ENCODE data around the gene L3MBTL4.

Gene L3MBTL4

DNA sequence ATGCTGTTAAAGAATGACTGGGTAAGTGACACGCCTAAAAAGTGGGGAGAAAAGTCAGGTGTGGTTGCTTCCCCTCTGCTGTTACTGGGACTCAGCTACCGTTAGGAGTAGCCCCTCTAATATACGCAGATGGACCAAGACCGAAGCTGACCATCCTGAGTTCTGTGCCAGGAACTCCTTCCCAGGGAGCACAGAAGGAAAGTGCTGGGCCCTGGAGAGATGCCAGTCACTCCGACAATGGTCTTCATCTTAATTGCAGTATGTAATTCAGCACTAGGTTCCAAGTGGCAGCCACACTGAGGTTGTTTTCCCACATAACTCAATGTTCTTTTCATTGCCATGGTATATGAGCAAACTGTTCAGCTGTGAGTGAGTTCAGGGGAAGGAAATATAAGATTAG lies 499.8 kb downstream of the L3MBTL4 start:
- ATAC-seq, result no peak
- no peaks in the 10 kb centered on the region for H3K9me3 Mint-ChIP-seq
- H3K4me1 Mint-ChIP-seq, result no peaks in the 10 kb centered on the region
- H3K4me3 Mint-ChIP-seq, result no peak overlapping the region
- no peak overlapping the region for H3K27ac Mint-ChIP-seq
- H3K36me3 Mint-ChIP-seq, result no peaks in the 10 kb centered on the region
- peaks cover 21% of the 10 kb centered on the region for H3K27me3 Mint-ChIP-seq

GRCh38 chr18:5914016-5914415 lies 500.7 kb downstream of the L3MBTL4 start:
- H3K27me3 Mint-ChIP-seq, result peaks cover 12% of the 10 kb centered on the region
- ATAC-seq, result no peak
- H3K9me3 Mint-ChIP-seq, result no peaks in the 10 kb centered on the region
- no peak overlapping the region for H3K4me3 Mint-ChIP-seq
- no peak overlapping the region for H3K27ac Mint-ChIP-seq
- no peaks in the 10 kb centered on the region for H3K36me3 Mint-ChIP-seq
- H3K4me1 Mint-ChIP-seq, result no peaks in the 10 kb centered on the region

GRCh38 chr18:5912566-5912965 lies 502.1 kb downstream of the L3MBTL4 start:
- no peak for ATAC-seq
- no peak overlapping the region for H3K27ac Mint-ChIP-seq
- H3K9me3 Mint-ChIP-seq, result no peaks in the 10 kb centered on the region
- no peaks in the 10 kb centered on the region for H3K4me1 Mint-ChIP-seq
- peaks cover 7% of the 10 kb centered on the region for H3K27me3 Mint-ChIP-seq
- no peak overlapping the region for H3K4me3 Mint-ChIP-seq
- H3K36me3 Mint-ChIP-seq, result no peaks in the 10 kb centered on the region

GRCh38 chr18:5909125-5909524 lies 505.6 kb downstream of the L3MBTL4 start:
- no peak for ATAC-seq
- H3K4me3 Mint-ChIP-seq, result no peak overlapping the region
- H3K27me3 Mint-ChIP-seq, result no peaks in the 10 kb centered on the region
- H3K4me1 Mint-ChIP-seq, result no peaks in the 10 kb centered on the region
- no peaks in the 10 kb centered on the region for H3K36me3 Mint-ChIP-seq
- H3K27ac Mint-ChIP-seq, result no peak overlapping the region
- H3K9me3 Mint-ChIP-seq, result peaks cover 3% of the 10 kb centered on the region
